GM04503 (cell line): Measurements from ENCODE around the gene CCNI2.
"Not testable (repeated sequence)": the region's sequence is repeated elsewhere in the genome, so short reads cannot be mapped to it uniquely, and the experiment has no call there.

Source experiments
- DNase-seq: peaks from one replicate; pipeline ENCODE4 v3.0.0-alpha.2; 2012; ENCODE audit warnings: low read depth

Gene CCNI2

GRCh38 chr5:132781029-132781428 lies 33.8 kb downstream of the CCNI2 start:
- no peak for DNase-seq

- DNase-seq: no peak
Observed at GRCh38 chr5:132782101-132782500, 34.9 kb downstream of the CCNI2 start.

- no peak for DNase-seq
Observed at GRCh38 chr5:132785365-132785764, 38.1 kb downstream of the CCNI2 start.

- DNase-seq: no peak
Observed at GRCh38 chr5:132785864-132786263, 38.6 kb downstream of the CCNI2 start.

- DNase-seq: no peak
Observed at GRCh38 chr5:132787076-132787475, 39.9 kb downstream of the CCNI2 start.

- DNase-seq: no peak
Observed at GRCh38 chr5:132788508-132788907, 41.3 kb downstream of the CCNI2 start.

- DNase-seq: no peak
Observed at GRCh38 chr5:132788990-132789886, 42.0 kb downstream of the CCNI2 start.

GRCh38 chr5:132790201-132790865 lies 43.1 kb downstream of the CCNI2 start:
- no peak for DNase-seq

GRCh38 chr5:132791026-132791425 lies 43.8 kb downstream of the CCNI2 start:
- DNase-seq: no peak

- no peak for DNase-seq
Observed at GRCh38 chr5:132797651-132798050, 50.4 kb downstream of the CCNI2 start.

- no peak for DNase-seq
Observed at GRCh38 chr5:132799392-132799791, 52.2 kb downstream of the CCNI2 start.

GRCh38 chr5:132800545-132800944 lies 53.3 kb downstream of the CCNI2 start:
- no peak for DNase-seq

GRCh38 chr5:132802044-132802684 lies 54.9 kb downstream of the CCNI2 start:
- DNase-seq: no peak

- DNase-seq: not testable (repeated sequence)
Observed at GRCh38 chr5:132802685-132803066, 55.5 kb downstream of the CCNI2 start.
